ENCODE data around the gene PI4KB. TPM values are rescaled to one million over a fixed set of nuclear protein-coding genes. Genes with fewer than 3 reads are reported as not detected.

Gene PI4KB
- total and polyA plus RNA-seq, 2 of the 4 experiments (the other 2 are of a cell fraction): 82.4 to 94.5 TPM

DNA sequence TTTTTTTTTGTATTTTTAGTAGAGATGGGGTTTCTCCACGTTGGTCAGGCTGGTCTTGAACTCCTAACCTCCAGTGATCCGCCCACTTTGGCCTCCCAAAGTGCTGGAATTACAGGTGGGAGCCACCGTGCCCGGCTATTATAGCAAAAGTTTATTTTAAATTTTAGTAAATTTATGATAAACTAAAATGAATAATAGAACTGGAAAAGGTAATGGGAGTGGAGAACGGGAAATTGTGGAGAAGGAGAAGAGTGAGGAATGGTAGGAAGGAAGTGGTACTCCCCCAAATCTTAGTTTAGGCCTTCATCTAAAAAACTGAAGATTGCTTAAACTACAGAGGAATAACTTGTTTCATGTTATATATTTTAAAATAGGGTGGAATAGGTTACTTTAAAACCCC, 7.6 kb upstream of the PI4KB start:
- Histone ChIP-seq H2BK15ac (ENCODE audit: low read depth, low read length) (no peak overlapping the region), H3K4me1 (ENCODE audit: control insufficient read depth, insufficient read depth, low read length) (no peaks in the 10 kb centered on the region), H4K91ac (ENCODE audit: insufficient read depth, low read depth, low read length) (no peak overlapping the region), H3K27me3 (ENCODE audit: control insufficient read depth, insufficient read depth, low read length) (no peaks in the 10 kb centered on the region), H3K4ac (ENCODE audit: low read depth, low read length) (no peak overlapping the region), H4K20me1 (ENCODE audit: insufficient read depth, low read length) (no peaks in the 10 kb centered on the region), H3K23ac (ENCODE audit: low read depth, low read length) (no peak overlapping the region), H2AK5ac (ENCODE audit: low read depth, low read length) (no peak overlapping the region), H2BK5ac (ENCODE audit: low read depth, low read length, poor library complexity, severe bottlenecking) (no peak overlapping the region), H3K9me1 (ENCODE audit: insufficient read depth, low read length) (no peaks in the 10 kb centered on the region; the same call in 1 of the 2 replicates), H2BK120ac (ENCODE audit: low read depth, low read length) (no peak overlapping the region), H2BK20ac (ENCODE audit: low read depth, low read length) (no peak overlapping the region), H3K18ac (ENCODE audit: low read depth, low read length) (no peak overlapping the region), H3K9ac (ENCODE audit: low read depth, low read length) (no peak overlapping the region), H4K8ac (ENCODE audit: low read depth in 2 of 2, low read length in 2 of 2) (no peak overlapping the region), H3K9me3 (ENCODE audit: control insufficient read depth, insufficient read depth, low read length) (no peaks in the 10 kb centered on the region), H3K79me1 (ENCODE audit: low read depth in 1 of 2, low read length in 2 of 2) (no peaks in the 10 kb centered on the region), H3K56ac (ENCODE audit: extremely low read depth, insufficient read depth, low read length) (no peak overlapping the region), H3K4me3 (ENCODE audit: insufficient read depth, low read depth, low read length) (no peak overlapping the region), H2AK9ac (replicated peaks; ENCODE audit: low read depth, low read length, poor library complexity) (no peak overlapping the region), H3K4me2 (ENCODE audit: low read depth, low read length) (no peak overlapping the region), H2AFZ (replicated peaks; ENCODE audit: low read length, poor library complexity) (no peak overlapping the region), H3K27ac (ENCODE audit: insufficient read depth, low read length) (no peak overlapping the region), H3K36me3 (ENCODE audit: control insufficient read depth, insufficient read depth, low read length) (no peaks in the 10 kb centered on the region), H3K14ac (replicated peaks; ENCODE audit: low read depth, low read length) (no peak overlapping the region), H4K5ac (ENCODE audit: low read depth, low read length) (no peak overlapping the region)
- no TSS peak for BruUV-seq (replicated peaks)
- in situ Hi-C loops (cut with MboI; ENCODE audit: low sequenced_read_pairs): no loop called here
- 100% methylated on average over 1 of the region's 5 CpGs; no CpG with 5 or more reads in 1 of the 2 experiments for WGBS, 2 experiments (ENCODE audit: extremely low coverage in 2 of 2, insufficient read length in 1 of 2)
- ChIA-PET CTCF (no interaction called here), POLR2A (ENCODE audit: unreplicated experiment) (no interaction called here)
- DNase-seq (no peak), ATAC-seq (ENCODE audit: low read depth) (no peak)
- no peak for TF ChIP-seq MXI1 (IDR thresholded peaks at IDR 0.05; ENCODE audit: borderline replicate concordance, low read depth, low read length)
- TF ChIP-seq NFE2L2 (IDR thresholded peaks at IDR 0.05; ENCODE audit: low read depth, low read length): no peak
- no peak for TF ChIP-seq ELK1 (IDR thresholded peaks at IDR 0.05; ENCODE audit: borderline replicate concordance, low read depth, low read length)
- no peak for TF ChIP-seq MAZ (IDR thresholded peaks at IDR 0.05; ENCODE audit: borderline replicate concordance, low read depth, low read length)
- TF ChIP-seq FOS (IDR thresholded peaks at IDR 0.05; ENCODE audit: low read depth, low read length): no peak
- no peak for TF ChIP-seq MAFK (IDR thresholded peaks at IDR 0.05; ENCODE audit: low read depth, low read length)
- no peak for TF ChIP-seq POLR2A (IDR thresholded peaks at IDR 0.05; ENCODE audit: low read depth, low read length)
- intact Hi-C loops (cut with micrococcal nuclease): no loop called here
- dilution Hi-C loops (cut with HindIII; ENCODE audit: low sequenced_read_pairs, unreplicated experiment): no loop called here

Measured in IMR-90 (cell line).